ENCODE data around the gene PDE1A.
"Not testable (repeated sequence)": the region's sequence is repeated elsewhere in the genome, so short reads cannot be mapped to it uniquely, and the experiment has no call there.

The PDE1A gene

DNA sequence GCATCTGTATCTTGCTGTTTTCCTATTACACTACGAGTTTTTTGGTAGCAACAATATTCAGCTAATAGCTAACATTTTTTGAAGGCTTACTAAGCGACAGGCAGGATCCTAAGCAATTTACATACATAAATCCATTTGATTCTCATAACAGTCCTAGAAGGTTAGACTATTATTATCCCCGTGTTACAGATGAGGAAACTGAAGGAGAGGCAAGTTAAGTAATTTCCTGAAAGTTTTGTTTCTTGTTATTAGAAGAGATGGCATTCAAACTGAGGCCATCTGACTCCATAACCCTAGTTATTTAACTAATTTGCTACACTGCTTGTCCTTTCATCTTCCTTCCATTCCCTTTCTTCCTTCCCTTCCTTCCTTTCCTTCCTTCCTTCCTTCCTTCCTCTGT, 68.2 kb downstream of the PDE1A start:
- no peak for DNase-seq (ENCODE audit: low read depth in 2 of 2)

DNA sequence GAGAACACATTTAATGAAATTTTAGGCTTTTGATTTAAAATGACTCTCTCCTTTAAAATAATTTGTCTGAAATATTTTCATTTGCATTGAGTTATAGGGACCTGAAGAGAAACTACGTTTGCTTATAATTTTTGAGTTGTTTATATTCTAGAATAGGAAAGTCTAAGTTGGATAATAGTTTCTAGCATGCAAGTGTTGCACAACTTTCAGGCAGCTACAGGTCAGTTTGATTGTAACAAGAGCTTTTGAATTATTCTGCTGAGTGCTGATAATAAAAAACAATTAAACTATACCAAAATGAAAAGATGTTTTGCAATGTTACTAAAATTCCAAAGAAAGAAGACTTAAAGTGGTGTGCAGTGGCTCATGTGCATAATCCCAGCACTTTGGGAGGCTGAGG, 71.0 kb downstream of the PDE1A start:
- DNase-seq (ENCODE audit: low read depth in 2 of 2): no peak

DNA sequence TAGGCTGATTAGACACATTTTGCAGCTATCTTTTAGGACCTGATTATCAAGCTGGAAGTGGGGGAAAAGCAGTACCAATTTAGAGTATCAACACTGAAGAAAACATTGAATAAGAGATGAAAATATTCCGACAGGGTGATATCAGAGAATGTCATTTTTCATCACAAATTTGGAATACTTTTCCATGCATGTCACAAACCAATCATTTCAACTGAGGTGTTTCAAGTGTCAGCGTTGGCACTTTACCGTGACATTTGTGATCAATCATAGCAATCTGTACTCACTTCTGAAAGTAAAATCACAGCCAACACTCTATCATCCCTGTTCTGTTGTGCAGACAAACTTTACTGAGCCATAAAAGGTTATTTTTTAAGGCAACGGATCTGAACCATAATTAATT, 75.4 kb downstream of the PDE1A start:
- DNase-seq (ENCODE audit: low read depth in 2 of 2): no peak

DNA sequence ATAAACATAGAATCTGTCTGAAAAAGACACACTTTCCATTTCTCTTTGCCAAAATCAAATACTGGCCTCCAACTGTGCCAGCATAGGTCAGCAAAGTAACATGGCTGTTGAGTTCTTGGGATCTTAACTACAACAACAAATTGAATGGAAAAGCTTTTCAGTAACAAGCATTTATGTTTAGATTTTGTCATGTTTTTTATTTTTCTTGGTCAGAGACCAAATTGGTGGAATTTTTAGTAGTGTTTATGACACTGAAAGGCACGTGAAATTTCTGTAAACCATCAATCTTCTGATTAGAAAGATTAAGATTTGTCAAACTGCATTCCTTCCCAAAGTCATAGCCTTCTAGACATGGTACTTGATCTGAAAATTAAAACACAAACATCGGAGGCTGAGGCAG, 77.6 kb downstream of the PDE1A start:
- no peak for DNase-seq (ENCODE audit: low read depth in 2 of 2)

DNA sequence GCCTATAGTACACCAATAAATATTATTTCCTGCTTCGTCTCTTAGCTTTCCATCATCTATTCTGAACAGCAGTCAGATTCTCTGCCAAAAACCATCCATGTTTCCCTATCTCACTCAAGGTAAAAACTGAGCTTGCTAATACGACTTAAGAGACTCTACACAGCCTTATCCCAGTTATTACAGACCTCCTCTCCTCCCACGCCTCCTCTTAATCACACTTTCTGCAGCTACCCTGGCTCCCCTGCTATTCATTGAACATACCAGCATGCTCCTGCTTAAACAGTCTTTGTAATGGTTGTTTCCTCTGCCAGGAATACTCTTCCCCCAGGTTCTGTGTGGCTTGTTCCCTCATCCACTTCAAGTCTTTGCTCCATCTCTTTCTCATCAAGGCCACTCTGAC, 81.5 kb downstream of the PDE1A start:
- DNase-seq (ENCODE audit: low read depth in 2 of 2): no peak

DNA sequence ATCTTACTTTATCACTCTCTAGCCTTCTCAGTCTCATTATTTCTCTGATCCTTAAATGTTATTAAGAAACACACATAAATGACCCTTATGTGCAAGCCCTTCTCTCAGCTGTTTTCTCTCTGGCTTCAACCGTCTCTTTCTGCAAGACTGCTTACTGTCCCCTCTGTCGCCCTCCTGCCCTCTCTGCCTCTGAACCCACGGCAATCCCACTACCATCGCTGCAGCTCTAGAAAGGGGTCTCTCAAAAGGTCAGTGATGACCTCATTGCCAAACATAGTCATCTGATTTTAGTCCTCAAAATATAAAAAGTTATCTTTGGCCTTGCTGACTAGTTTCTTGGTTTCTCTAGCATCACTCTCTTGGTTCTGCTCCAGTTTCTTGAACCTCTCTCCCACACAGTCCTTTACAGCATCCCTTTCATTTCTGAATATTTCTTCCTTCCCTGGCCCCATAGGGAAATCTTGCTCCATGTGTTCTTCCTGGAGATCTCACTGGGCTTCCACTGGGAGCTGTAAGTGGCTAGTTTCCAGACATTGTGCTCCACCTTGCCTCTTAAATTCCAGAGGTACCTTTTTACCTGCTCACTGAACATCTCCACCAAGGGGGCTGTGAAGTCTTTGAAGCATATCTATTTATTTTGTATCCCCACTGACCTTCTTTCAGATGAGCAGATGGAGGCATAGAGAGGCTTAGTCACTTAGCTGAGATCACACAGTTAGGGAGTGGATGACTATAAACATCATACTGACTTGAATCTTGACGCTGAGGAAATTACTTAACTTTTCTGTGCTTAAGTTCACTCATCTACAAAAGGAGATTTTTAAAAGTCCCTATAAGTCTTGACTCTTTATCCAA, 96.2 kb downstream of the PDE1A start:
- no peak for DNase-seq (ENCODE audit: low read depth in 2 of 2)

DNA sequence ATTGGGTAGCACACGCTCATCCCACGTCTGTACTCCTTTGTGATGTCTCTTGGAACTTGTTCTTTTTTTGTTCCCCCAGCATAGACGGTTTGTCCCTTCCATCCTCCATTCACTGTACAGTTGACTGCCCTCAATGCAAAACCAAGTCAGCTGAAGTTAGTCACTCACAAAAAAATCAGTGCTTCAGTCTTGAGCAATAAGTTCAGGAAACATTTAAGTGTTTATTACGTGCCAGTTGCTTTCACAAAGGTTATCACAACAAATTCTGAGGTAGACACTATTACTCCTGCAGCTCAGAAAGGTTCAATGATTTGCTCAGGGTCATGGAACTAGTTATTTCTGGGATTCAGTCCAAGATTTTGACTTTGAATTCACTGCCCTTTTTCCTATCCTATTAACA, 102.2 kb downstream of the PDE1A start:
- no peak for DNase-seq (ENCODE audit: low read depth in 2 of 2)

DNA sequence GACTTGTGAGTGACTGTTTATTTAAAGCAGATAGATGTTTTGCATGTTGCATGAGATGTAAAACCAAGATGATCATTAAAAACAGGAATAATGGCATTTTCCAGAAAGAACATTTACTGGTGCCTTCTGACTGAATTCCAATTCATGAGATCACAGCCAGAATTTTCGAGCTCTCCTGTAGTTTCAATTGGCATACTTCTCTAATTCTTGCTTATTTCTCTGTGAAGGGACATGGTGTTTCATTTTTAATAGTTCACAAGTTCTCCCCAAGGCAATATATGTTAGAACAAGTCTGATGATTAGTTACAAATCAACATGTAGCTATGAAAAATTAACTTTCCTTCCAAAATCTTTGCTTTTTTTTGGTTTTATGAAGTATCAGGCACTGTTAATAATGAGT, 105.7 kb downstream of the PDE1A start:
- no peak for DNase-seq (ENCODE audit: low read depth in 2 of 2)

DNA sequence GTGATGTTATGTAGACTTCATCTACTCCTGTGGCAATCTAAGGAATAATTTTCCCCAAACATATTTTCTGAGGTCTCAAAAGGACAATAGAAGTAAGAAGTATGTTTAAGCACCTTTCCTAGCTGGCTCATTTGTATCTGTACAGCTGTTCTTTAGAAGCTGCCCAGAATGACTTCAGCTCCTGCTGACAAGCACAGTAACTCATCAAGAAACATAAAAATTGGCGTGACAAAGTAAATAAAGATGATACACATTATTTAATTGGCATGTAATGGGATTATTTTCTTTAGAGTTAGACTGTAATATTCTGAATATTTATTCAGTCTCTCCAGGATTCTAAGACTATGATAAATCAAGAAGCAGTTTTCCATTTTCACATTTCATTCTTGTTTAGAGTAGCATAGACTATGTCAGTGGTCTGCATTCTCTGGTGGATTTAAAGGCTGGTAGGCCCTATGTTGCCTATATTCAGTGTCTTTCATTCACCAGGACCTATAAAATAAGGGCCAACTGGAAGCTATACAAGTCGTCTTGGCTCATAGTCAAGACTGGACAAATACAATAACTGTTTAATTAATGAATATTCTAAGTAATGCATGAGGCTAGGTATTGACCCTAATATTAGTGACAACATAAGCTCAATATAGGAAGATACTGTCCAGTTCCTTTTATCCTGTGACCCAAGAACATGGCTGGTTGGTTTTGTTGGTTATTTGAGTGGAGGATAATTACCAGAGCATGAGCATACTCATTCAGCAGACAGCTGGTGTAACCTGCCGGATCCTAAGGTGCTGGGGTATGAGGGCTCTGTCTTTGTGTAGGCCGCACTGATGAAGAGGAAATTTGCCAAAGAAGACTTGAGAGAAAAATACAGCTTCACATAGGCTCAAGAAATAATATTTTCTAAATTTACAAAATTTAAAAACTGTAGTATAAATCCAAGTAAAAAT, 107.0 kb downstream of the PDE1A start:
- DNase-seq (ENCODE audit: low read depth in 2 of 2): no peak

DNA sequence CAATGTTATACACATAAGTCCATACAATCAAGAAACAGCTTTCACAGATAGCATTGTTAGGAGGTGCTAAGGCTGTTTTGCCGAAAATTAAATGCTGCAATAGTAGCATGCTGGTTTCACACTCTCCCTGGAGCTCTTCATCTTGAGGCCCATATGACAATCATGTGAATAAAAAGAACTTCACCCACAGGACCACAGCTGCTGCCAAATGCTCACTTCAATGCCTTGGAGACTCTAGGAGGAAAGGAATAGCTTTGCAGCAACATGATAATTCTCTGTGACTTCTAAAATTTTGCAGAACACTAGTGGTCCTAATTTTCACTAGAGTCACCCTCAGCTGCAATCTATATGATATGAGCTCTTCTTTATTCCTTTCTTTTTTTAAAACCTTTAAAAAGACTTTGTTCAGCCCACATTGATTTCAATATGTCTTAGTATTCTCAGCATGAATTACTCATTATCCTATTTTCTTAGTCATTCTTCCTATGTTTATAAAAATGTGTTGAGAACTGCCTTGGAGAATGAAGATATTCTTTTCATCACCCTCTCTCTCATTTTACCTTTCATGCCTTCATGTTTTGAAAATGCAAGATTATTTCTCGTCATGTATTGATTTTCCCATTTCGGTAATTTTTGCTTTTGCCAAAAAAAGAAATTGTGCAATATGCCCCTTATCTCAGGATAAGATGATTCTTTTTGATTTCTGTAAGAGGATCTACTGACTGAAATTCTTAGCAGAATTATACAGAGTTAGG, 108.2 kb downstream of the PDE1A start:
- no peak for DNase-seq (ENCODE audit: low read depth in 2 of 2)

DNA sequence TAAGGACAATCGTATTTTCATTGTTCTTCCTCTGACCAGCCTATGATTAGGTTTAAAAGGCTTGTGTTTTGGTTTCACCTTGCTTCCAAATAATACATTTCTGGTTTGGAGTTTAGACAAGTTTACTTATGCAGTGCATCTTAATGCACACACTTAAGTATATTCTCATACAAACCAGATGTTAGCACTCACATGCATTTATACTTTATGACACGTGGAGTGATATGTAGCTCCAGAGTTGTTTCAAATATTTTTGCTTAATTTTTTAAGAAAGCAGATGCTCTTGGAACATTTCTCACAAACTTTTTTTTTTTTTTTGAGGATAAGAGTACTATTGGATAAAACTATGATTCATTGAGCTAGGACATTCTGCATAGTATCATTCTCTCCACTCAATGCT, 109.9 kb downstream of the PDE1A start:
- no peak for DNase-seq (ENCODE audit: low read depth in 2 of 2)

DNA sequence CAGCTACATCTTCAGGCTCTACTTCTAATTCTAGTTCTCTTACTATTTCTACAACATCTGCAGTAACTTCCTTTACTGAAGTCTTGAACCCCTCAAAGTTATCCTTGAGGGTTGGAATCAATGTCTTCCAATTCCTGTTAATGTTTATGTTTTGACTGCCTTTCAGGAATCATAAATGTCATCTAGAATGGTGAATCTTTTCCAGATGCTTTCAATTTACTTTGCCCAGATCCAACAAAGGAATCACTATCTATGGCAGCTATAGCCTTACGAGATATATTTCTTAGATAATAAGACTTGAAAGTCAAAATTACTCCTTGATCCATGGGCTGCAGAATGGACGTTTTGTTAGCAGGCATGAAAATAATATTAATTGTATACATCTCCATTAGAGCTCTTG, 123.9 kb downstream of the PDE1A start:
- DNase-seq (ENCODE audit: low read depth in 2 of 2): no peak

DNA sequence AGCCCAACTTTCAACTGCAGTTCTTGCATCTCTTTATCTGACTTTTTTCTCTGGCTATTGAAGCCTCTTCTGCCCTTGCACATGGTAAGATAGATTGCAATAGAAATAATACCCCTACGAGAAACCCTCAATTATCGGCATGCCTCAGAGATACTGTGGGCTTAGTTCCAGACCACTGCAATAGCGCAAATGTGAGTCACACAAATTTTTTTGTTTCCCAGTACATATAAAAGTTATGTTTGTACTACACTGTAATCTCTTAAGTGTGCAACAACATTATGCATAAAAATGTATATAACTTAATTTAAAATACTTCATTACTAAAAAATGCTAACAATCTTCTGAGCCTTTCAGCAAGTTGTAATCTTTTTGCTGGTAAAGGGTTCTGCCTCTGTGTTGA, 124.7 kb downstream of the PDE1A start:
- DNase-seq (ENCODE audit: low read depth in 2 of 2): no peak

DNA sequence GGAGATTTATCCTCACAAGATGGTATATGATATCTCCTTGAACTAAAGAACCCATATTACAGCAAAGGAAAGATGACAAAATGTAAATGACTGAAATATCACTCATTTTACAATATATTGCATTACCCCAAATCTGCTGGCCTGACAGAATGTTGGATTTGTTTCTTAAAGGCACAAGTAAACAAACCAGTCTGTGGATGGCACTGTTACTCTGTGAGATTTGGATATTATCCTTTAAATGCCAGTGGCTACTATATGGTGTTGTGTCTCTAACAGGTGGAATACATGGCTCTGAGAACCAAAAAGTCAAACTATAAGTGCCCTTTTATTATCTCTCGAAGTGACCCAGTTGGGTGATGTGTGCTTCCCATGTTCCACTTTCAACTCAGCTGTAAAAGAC, 125.7 kb downstream of the PDE1A start:
- no peak for DNase-seq (ENCODE audit: low read depth in 2 of 2)

DNA sequence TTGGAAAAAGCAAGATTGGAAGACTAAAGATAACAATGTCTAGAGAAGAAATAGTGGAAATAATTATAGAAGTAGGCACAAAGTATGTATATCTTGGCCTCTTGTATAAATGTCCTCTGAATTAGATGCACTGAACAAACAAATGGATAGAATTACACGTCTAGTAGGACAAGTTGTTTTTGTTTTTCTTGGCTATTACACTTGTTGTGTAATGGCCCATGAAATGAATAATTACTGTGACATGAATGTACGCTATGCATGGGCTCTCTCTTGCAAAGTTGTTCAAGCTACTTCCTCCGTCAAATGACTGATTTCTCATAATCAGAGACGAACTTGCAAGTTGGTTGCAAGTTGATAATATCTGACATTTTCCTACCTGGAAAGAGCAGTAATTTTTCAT, 126.2 kb downstream of the PDE1A start:
- no peak for DNase-seq (ENCODE audit: low read depth in 2 of 2)

DNA sequence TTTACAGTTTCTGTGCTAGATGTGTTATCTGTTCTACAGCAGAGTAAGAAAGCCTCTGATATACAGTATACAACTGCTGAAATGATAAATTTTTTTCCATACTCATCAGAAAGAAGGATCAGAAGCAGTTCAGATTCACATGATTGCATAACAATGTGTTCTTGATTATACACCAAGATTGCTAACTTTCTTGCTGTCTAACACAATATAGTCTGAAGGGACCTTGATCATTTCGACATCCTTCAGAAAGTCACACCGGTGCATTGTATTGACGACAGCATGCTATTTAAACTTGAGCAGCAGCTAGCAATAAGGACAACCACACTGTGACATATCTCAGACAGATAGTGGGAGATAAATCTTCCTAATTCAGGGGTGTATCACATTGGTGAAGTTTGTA, 127.2 kb downstream of the PDE1A start:
- DNase-seq (ENCODE audit: low read depth in 2 of 2): no peak

DNA sequence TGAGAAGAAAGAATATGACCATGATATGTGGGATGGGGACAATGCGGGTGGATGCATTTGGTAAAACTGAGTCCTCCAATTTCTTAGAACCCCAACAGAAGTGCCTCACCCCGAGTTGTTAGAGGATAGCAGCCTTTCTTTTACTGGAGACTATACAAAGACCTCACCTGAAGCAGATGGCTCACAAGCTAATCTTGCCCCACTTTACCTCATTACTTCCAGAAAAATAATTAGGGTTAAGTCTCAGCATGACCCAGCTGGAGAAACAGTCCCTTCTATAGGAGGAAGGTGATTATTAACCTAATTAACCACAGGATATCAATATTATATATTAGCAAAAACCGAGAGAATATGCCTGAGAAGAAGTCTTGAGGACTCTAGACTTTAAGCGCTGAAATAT, 128.4 kb downstream of the PDE1A start:
- no peak for DNase-seq (ENCODE audit: low read depth in 2 of 2)

DNA sequence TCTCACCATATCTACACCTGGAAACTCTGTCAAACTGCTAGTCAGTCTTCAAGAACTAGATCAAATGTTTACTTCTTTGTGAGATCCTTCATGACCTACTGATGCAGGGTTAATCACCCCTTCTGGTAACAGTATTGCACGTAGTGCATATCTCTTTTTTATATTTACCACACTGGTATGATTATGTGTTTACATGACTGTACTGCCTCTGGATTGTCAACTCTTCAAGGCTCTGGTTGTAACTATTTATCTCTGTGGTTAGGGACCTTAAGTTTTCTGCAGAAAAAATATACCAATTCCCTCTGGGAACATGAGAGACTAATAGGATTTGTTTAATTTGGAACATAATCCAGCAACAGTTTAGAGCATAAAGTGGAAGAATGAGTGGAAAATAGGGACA, 135.5 kb downstream of the PDE1A start:
- no peak for DNase-seq (ENCODE audit: low read depth in 2 of 2)

DNA sequence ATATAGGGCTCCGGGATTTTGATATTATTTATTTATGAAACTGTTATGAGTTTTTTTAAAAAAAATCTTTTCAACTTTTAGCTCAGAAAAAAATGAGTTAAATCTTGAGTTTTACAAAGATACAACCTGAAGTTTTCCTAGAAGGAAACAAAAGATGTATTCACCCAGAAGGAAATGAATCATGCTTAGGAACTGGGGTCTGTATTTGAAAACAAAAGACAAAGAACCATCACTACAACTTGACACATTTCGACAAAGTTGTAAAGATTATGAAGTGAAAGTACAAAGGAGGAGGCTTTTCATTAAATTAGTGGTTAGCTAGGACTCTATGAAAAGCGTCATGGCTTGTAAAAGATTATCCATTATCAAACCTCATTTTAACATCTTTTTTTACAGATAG, 143.3 kb downstream of the PDE1A start:
- DNase-seq (ENCODE audit: low read depth in 2 of 2): no peak

DNA sequence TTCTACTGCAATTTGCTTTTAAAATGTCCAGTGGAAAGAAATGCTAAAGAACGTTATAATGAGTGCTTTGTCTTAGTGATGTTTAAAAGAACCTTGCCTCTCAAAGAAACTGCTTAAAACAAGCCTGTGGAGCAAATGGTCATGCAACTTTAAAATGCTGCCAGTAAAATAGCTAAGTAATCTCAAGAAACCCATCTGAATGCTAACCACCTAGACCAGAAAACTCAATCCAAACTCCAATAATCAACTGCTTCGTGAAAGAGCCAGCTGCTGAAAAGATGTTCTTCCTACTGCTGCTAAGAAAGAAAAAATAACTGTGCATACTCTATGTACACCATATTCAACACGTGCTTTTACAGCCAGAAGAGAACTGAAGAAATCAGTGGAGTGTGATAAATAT, 145.6 kb downstream of the PDE1A start:
- DNase-seq (ENCODE audit: low read depth in 2 of 2): no peak

DNA sequence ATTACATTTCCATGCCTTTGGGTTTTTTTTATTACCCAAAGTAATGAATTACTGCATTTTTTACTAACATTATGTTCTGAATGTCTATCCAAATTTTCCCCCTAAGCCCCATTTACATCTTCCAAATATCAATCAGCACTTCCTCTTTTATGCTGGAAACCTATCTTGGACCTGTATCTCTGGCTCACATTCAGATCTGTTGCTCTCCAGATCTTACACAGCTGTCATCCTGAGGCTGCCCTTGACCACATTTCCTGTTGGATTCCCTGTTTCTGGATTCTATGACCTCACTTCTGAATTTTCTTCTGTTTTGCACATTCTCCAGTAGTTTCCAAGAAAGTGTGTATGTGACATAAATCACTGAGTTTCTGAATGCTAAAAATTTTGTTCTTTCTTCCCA, 146.7 kb downstream of the PDE1A start:
- no peak for DNase-seq (ENCODE audit: low read depth in 2 of 2)

DNA sequence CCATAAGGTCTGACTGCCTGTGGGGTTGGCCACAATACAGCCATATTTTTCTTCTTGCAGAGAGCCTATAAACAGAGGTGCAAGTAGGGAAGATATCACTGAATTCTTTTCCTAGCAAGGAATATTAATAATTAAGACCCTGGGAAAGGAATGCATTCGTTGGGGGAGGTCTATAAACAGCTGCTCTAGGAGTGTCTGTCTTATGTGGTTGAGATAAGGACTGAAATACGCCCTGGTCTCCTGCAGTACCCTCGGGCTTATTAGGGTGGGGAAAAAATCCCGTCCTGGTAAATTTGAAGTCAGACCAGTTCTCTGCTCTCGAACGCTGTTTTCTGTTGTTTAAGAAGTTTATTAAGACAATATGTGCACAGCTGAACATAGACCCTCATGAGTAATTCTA, 150.2 kb downstream of the PDE1A start:
- DNase-seq (ENCODE audit: low read depth in 2 of 2): not testable (repeated sequence)
